Activated naive CD4-positive, alpha-beta T cell treated with Interleukin-2 at 50 U/mL for 16 hours (primary cell): ENCODE results near the gene LAIR2.

Experiments
- DNase-seq: peaks from one replicate; pipeline ENCODE4 v3.0.0-alpha.2; 2020

The LAIR2 gene

DNA sequence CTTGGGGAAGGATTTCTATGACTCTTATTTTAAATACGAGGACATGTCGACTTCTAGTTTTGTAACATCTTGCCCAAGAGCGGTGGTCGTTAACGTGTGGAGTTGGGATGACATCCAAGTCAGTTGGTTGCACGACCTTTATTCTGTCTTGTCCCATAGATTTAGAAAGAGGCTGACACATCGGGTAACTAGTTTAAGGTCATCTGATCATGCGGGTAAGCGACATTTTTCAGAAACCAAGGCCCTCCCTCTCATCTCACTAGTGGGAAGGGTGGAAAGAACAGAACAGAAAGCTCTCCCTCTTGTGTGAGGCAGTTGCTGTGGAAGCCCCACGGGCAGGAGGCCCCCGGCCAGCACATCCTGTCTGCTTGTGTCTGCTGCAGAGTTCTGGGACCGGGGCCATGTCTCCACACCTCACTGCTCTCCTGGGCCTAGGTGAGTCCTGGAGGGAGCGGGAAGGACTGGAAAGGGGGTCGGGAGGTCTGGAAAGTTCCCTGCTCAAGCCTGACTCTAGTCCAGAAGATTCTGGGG is at the start of gene LAIR2:
LAIR2 (plus strand) TSS at position 314 of the 531 bp plus-strand sequence; CDS start at position 402, 88 bp downstream.
- DNase-seq = no peak

DNA sequence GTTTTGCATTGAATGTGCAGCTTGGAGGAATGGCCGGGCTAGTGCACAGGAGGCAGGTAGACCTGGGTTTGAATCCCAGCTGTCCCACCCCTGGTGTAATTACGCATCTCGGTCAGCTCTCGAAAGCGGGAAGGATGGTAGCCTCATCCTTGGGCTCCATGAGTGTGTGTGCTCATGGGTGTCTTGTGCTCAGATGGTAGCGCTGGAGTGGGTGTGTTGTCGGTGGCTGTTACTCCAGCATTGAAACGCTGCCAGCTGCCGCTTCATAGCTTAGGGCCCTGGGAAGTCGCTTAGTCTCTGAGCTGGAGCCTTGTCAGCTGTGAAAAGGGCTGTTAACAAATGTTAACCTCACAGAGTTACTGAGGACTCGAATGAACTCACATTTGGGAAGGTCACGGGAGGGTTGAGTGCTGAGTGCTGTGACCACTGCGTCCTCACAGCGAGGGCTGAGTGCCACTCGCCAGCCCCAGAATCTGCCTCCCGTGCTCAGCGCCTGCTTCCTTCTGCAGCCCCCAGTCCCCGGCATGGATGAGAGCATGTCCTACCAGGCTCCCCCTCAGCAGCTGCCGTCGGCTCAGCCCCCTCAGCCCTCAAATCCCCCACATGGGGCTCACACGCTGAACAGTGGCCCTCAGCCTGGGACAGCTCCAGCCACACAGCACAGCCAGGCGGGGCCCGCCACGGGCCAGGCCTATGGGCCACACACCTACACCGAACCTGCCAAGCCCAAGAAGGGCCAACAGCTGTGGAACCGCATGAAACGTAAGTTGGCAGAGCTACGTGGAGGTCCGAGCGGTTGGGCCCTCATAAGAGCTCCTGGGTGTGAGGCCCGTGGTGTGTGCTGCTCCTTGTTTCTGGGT is 48.5 kb upstream of the LAIR2 start:
- no peak for DNase-seq

- no peak for DNase-seq
Measured at GRCh38 chr19:54454781-54455675, 47.6 kb upstream of the LAIR2 start.

DNA sequence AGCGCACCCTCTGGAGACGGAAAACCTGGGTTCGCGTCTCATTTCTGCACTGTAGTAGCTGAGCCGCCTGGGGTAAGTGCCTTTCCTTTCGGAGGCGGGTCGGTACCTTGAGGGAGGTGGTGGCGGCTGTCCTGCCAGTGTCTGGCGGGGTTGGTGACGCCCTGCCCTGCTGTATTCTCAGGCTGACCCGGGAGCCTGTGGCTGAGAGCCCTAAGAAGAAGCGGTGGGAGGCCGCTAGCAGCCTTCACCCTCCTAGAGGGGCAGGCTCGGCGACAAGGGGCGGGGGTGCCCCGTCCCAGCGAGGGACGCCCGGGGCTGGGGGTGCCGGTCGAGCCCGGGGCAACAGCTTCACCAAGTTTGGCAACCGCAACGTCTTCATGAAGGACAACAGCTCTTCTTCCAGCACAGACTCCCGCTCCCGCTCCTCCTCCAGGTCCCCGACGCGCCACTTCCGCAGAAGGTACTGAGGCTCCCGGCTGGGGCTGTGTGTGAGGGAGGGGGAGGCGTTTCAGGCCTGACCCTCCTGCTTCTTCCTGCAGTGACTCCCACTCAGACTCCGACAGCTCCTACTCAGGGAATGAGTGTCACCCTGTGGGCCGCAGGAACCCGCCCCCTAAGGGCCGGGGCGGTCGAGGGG is 46.7 kb upstream of the LAIR2 start:
- no peak for DNase-seq

- DNase-seq = no peak
Measured at GRCh38 chr19:54456423-54457373, 45.9 kb upstream of the LAIR2 start.

GRCh38 chr19:54457773-54458647 is 44.6 kb upstream of the LAIR2 start:
- no peak for DNase-seq

DNA sequence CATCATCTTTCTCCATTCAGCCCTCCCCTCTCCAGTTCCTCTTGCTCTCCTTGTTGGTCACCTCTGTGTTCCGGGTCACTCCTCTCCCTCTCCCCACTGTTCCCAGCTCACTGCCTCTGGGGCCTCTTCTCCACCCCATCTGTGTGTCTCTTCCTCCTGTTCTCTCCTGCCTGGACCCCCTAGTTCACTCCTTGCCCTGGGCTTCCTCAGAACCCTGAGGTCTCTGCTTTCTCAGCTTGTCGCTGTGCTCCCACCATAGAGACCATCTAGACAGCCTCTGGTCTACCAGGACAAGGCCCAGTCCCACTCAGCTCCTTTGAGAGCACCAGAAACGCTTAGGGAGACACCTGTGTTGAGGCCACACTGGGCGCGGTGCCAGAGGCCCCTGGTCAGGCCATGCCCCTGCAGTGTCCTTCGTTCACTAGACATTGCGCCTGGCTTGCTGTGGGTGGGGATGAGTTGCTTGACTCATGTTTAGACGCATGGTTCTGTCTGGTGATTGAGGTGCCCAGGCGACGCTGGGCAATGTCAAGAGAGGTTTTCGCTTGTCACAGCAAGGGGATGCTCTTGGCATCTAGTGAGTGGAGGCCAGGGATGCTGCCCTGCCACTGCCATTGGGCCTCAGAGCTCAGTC is 43.9 kb upstream of the LAIR2 start:
- DNase-seq = no peak

GRCh38 chr19:54459282-54460229 is 43.1 kb upstream of the LAIR2 start:
- DNase-seq = no peak

DNA sequence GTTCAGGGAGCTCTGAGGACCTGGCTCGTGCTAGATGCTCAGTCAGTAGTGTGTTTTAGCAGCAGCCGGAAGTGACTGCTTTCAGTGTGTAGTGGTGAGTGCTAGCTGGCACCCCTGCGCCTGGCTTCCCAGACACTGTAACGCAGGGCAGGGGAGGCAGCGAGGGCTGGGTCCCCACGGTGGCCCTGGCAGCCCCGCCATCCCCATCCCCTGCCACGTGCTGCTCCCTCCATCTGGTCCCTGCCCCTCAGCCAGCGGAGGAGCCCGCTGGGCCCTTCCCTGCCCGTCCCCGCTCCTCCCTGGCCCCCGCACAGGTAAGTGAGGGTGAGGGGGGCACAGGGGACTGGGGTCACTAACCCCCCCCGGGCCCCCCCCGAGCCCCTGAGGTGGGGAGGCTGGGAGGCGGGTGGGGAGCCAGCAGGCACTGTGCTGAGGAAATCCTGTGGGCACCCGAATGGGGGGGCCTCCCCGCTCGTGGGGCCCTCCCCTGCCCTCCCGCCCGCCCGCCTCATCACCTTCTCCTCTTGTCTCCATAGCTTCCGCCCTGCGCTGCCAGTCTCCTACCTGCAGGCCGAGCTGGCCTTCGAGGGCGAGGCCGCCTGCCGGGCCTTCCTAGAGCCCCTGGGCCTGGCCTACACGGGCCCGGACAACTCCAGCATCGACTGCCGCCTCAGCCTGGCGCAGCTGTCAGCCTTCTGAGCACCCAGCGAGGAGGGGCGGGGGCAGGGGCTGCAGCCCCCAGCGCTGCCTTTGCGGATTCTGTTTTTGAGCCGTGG is 42.2 kb upstream of the LAIR2 start:
- no peak for DNase-seq

- no peak for DNase-seq
Measured at GRCh38 chr19:54461210-54461609, 41.4 kb upstream of the LAIR2 start.

DNA sequence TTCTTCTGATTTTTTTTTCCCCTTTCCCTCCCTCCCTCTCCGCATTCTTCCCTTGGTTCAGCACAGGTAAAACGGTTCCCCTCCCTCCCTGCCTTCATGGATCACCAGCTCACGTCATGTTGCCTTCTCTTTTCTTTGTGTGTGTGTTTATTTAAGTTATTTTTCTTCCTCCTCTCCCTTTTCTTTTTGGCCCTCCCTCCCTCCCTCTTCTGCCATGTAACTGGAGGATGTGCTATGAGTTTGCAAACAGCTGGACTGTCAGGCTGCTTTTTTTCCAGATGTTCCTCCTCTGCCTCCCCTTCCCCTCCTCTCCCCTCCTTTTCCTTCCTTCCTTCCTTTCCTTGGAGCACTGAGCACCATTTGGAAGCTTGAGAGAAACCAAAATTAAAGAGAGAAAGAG is 41.0 kb upstream of the LAIR2 start:
- no peak for DNase-seq

DNA sequence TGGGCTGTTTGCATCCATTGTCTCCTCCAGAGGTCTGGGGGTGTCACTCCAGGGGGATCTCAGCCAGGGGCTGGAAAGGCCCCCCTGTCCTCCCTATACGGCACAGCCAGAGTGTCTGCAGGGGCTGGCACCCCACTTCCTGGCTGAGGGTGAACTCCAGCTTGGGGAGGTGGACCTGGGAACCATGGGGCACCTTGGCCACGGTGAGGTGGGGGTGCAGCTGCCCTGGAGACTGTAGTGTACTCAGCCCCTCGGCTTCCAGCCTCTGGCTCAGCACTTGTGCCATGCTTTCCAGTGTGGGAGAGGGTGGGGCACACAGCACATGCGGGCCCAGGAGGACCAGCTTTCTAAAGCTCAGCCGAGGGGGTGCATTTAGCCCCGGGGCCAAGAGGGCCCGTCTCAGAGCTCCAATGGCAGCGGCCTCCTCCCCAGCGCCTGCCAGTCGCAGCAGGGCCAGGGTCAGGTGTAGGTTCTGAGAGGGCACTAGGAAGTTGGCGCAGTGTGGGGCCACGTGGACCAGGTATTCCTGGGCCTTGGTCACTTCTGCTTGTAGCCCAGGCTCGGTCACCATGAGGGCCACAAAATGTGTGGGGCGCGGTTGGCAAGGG is 40.5 kb upstream of the LAIR2 start:
- DNase-seq = no peak

GRCh38 chr19:54462655-54463530 is 39.7 kb upstream of the LAIR2 start:
- DNase-seq = peak; percentile 67

GRCh38 chr19:54463531-54464043 is 39.0 kb upstream of the LAIR2 start, which contains the start of gene LENG9:
TSS of gene LENG9 (minus strand) at chr19:54463778. CDS start at chr19:54463526, 252 bp downstream.
- DNase-seq = peak; percentile 95

- peak; percentile 88 for DNase-seq
Measured at GRCh38 chr19:54464044-54464629, 38.5 kb upstream of the LAIR2 start.
